Superior temporal gyrus (tissue), 1 donor: ENCODE results near the gene DGKG.

Experiments used
- DNase-seq: peaks from one replicate; pipeline ENCODE4 v3.0.0-alpha.2; 2016; ENCODE audit errors: extremely low spot score

DGKG gene

GRCh38 chr3:186361762-186362536 lies at the start of gene DGKG:
TSS of gene DGKG (minus strand) at chr3:186362234. CDS start at chr3:186320459, 41,775 bp downstream.
- no peak for DNase-seq

DNA sequence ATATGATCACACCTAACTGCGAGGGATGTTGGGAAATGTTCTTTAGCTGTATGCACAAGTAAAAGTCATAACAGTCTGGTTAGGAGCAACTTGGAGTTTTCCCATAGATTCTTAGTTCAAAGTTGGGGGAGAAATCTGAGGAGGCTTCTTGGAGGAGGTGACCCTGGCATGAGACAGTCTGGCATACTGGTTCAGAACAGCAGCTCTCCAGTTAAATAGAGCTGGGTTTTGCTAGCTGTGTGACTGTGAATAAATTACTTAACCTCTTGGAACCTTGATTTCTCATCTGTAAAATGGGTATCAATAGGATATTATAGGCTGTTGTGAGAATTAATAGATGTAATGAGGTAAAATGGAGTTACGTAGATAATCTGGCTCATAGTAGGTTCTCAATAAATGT lies 49.1 kb upstream of the DGKG start:
- DNase-seq: no peak

DNA sequence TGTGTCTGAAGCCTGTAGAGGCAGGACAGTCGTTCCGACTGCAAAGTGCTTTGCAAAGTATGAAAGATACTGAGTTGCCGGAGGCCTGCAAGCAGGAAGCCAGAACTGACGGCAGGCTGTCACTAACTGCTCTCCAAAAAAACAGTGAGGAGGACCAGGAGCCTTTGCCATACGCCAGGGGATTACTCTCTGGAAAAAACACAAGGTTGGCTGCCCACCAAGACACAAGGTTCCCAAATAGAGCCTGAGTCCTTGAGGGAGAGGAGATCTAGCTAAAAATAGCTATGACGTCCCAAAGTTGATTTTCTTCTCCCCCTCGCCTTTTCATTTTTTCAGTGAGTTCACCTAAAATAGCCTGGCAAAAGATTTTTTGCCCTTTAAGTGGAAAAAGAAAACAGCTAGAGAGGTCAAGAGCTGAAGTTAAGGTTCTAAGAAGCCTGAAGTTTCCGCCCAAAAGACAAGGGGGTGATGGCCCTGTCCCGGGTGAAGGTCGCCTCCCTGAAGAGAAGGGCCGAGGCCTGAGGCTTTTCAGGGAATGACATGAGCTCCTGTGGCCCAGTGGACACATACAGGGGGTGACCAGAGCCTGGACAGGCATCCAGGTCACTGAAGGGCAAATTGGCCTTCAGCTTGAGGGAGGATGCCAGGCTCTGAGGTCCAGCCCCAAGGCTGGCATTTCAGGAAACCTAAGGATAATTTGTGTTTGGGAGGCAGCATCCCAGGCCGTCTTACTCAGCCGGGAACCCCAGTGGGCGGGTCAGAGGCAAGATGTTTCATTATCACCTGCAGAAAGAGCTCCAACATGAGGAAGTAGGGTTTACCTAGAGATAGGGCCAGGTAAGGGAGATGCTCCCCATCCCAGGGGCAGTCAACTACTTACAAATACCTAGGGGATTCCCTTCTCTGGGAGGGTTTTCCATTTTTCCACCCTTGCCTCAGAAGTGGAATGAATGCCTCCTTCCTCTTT lies 44.9 kb upstream of the DGKG start:
- DNase-seq: no peak

- no peak for DNase-seq
These were observed 39.5 kb upstream of the DGKG start for GRCh38 chr3:186401556-186401955.

- no peak for DNase-seq
These were observed 38.6 kb upstream of the DGKG start for GRCh38 chr3:186400662-186401061.

- DNase-seq: no peak
These were observed 38.0 kb upstream of the DGKG start for GRCh38 chr3:186400026-186400425.

- no peak for DNase-seq
These were observed 32.7 kb upstream of the DGKG start for GRCh38 chr3:186394566-186395217.

DNA sequence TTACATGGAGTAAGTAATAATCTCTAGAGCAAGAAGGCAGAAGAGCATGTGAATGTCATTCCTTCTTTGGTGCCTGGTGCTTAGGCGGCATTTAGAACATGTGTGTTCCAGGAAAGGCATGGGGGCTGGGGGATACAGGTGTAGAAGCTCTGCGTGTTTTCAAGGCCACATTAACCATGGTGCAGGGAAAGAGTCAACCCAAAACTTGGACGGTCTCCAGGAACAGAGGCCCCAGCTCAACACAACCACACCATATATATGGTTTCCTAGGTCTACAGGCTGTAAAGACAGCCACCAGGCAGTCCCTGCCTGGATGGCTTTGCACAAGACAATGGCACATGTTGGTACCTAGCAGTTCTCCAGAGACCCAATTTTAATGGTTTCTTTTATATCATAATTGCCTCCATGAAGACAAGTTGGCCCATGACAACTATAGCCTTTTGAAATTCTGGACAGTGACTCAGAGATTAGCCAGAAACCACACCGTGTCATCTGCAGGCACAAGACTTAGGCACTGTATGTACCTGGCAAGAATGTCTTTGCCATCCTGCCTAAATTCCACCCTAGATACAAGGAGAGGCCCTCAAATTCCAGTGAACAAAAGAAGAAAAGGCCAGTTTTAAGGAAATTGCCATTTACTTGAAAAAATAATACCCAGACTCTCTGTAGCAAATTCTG lies 25.0 kb upstream of the DGKG start:
- no peak for DNase-seq

GRCh38 chr3:186385856-186386602 lies 24.0 kb upstream of the DGKG start:
- no peak for DNase-seq

DNA sequence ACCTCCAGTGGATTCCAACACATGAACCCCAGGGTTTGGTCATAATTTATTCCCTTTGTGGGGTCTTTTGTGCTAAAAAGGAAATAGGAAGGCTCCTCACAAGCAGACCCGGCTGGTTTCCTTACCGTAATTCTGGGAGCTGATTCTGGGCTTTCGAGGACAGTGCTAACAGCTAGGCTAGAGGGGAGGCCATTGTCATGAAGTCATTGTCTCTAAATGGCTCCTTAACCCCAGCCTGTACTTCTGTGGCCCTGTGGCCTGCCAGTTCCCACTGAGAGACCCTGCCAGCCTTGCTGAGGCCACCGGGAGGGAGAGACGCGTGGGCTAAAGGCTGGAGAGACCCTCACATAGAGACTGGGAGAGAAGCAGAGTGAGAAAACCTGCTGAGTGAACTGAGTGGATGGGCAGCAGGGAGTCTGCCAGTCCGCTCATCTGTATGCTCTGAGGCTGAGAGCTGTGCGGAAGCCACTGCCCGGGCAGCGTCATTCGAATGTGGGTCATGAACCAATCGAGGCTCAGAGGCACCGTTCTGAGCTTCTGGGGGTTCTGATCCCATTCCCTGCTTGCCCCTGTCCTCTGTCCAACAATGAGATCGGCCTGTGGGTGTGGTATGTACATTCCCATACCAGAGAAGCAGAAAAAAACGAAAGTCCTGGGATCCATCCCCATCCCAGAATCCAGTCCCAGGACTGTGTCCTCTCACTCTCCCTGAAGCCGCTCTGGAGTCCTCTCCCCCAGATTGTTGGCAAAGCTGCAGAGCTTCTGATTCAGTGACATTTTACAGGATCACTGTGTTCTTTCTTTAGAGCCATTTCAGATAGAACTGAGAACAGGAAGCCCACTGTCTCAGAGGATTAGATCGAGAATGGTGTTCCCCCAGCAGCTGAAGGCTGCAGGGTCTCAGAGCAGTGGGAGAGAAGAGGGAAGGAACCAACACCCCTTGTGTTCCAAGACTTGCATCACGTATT lies 21.3 kb upstream of the DGKG start:
- DNase-seq: no peak

GRCh38 chr3:186382217-186382885 lies 20.3 kb upstream of the DGKG start:
- DNase-seq: no peak

DNA sequence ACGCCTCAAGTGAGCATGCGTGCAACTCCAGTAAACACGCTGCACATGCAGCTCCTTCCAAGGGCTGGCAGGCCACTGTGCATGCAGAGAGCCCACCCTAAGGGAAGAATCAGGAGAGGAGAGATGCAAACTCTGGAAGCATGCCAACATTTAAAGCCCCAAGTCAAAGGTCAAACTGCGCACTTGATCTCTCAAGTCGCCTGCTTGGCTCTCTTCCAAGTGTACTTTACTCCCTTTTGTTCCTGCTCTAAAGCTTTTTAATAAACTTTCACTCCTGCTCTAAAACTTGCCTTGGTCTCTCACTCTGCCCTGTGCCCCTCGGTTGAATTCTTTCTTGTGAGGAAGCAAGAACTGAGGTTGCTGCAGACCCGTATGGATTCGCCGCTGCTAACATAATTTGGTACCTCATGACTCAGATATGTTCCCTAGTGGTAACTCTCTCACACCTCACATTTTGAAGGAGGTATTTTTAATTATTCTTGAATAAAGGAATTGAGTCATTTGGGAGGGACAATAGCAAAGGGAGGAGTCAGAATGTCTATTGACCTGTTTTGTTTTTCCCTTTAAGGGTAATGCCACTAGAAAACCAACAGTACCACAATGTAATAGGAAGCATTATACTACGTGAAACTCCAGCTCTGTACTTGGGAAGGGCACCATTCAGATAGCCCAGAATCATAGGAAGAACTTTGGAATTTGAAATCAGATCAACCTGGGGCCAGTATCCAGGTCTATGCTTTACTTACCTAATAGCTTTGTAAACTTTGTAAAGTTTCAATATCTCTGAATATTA lies 19.6 kb upstream of the DGKG start:
- no peak for DNase-seq

- no peak for DNase-seq
These were observed 18.8 kb upstream of the DGKG start for GRCh38 chr3:186380622-186381380.

- DNase-seq: no peak
These were observed 13.4 kb upstream of the DGKG start for GRCh38 chr3:186375443-186375842.

DNA sequence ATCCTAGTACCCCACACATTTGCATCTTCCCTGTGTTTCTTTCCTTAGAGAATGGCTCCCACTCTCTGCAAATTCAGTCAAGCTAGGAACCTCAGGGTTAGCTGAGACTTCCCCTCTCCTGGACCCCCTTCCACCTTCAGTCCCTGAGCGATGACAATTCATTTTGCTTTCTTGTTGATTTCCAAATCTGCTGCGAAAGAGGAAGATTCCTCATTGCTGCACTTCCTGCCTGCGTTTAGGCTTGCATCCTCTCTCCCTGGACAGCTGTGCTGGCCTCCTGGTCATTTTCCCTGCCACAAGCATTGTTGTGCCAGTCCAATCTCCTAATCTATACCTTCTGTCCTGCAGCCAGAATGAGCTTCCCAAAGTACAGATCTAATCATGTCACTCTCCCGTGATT lies 12.3 kb upstream of the DGKG start:
- no peak for DNase-seq

DNA sequence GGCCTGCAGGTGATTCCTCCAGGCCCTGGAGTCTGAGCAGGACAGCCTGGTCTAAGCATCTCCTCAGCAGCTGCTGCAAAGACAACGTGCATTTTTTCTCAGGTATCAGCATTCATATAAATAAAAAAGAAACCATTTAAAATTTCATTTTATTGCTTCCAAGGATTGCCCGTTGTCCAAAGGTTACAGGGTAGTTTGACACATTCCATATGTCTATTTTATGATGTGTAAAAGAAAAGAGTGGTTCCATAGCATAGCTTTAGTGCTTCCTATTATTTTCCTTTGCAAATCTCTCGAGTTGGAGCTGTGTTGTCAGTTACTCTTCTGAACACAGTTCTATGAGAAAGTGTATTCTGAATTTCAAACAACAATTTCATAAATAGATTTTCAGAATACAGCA lies 7.2 kb upstream of the DGKG start:
- DNase-seq: peak; percentile 21

DNA sequence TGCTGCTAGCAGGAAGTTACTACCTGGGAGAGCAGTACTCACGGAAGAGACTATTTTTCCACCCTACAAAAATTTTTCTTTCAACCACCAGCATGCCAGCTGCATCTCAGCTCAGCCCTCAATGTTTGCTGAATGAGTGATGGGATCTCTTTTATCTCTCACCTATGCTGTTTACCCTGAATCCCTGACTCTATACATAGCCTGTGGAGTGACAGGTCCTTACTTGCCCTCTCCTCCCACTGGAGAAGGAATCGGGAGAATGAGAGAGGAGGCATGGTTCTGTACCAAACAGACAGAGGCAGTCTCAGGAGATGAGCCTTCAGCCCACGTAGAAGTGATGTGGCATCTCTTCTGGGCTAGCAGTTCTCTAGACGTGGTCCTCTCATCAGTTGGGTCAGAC lies 6.7 kb upstream of the DGKG start:
- no peak for DNase-seq

DNA sequence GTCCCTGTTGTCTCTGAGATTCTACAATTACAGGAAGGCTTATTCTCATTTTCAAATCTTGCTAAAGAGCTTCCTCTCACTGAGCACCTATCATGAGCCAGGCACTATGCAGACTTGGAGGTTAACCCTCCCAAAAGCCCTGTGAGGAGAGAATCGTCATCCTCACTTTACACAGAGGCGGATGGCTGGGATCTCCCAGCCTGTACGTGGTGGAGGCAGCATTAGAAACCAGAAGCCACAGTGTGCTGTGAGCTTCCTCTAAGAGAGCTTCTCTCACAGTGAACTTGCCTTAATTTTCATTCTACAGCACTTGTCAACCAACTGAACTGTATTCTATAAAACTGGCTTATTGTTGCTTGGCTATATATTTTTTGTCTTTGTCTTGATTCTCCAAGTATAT lies 6.1 kb upstream of the DGKG start:
- no peak for DNase-seq
